Lower lobe of right lung (tissue), 2 donors: ENCODE measurements around the gene HHIPL1. TPM values are rescaled to one million over a fixed set of nuclear protein-coding genes. Genes with fewer than 3 reads are reported as not detected.
A peak's percentile ranks its signal among the peaks of the same experiment; 100 is the strongest.

Source experiments
- ATAC-seq, 2 donors: fragments of 200-7000 bp; cut with Tn5 transposase; one replicate each; pipeline ENCODE4 v1.9.1; 2020 to 2022; ENCODE audit warnings: mild to moderate bottlenecking in 2 of 2, moderate library complexity in 2 of 2
- DNase-seq: peaks from one replicate; pipeline ENCODE4 v3.0.0-alpha.2; 2020
- H3K27ac ChIP-seq: fragments of 200-600 bp; one replicate; pipeline ENCODE4 v1.8.0; 2022
- H3K27me3 ChIP-seq: fragments of 200-600 bp; one replicate; pipeline ENCODE4 v1.8.0; 2022; ENCODE audit warnings: low read depth
- H3K36me3 ChIP-seq: fragments of 200-600 bp; one replicate; pipeline ENCODE4 v1.8.0; 2022; ENCODE audit warnings: mild to moderate bottlenecking
- H3K4me1 ChIP-seq: fragments of 200-600 bp; one replicate; pipeline ENCODE4 v1.8.0; 2022
- H3K4me3 ChIP-seq: fragments of 200-600 bp; one replicate; pipeline ENCODE4 v1.8.0; 2022; ENCODE audit warnings: mild to moderate bottlenecking
- H3K9me3 ChIP-seq: fragments of 200-600 bp; one replicate; pipeline ENCODE4 v1.8.0; 2022
- intact Hi-C: fragments of 100-400 bp; cut with DNase I; formaldehyde crosslinking; loops from one replicate; pipeline ENCODE4 v1.11.0; 2022
- long read RNA-seq: library from polyadenylated mRNA; unstranded; transcript quantifications from one replicate; pipeline ENCODE4 v2.0.0, GENCODE V29; 2021
- total RNA-seq: library from RNA; stranded (reverse); fragmentation: NEBNext Ultra II Directional; extraction: Animal tissue kit (Norgen Biotek cat#: 25700); gene quantifications from one replicate; pipeline ENCODE4 v1.2.1, GENCODE V29; 2021
- TF ChIP-seq, protein P1 (sequence below): fragments of 200-600 bp; IDR thresholded peaks from one replicate; pipeline ENCODE4 v1.8.0; 2022; ENCODE audit warnings: antibody characterized with exemption, mild to moderate bottlenecking
- donor health status: DM: no; HTN: yes; CAD: no; lungs with severe emphysema.

Gene HHIPL1
- total RNA-seq, result 1.6 TPM
- long read RNA-seq, full-length matches to known transcripts, result 1 of 2 reads
- long read RNA-seq, partial matches to known transcripts, result 0 of 2 reads
- long read RNA-seq, other reads (novel, unspliced or antisense), result 1 of 2 reads

DNA sequence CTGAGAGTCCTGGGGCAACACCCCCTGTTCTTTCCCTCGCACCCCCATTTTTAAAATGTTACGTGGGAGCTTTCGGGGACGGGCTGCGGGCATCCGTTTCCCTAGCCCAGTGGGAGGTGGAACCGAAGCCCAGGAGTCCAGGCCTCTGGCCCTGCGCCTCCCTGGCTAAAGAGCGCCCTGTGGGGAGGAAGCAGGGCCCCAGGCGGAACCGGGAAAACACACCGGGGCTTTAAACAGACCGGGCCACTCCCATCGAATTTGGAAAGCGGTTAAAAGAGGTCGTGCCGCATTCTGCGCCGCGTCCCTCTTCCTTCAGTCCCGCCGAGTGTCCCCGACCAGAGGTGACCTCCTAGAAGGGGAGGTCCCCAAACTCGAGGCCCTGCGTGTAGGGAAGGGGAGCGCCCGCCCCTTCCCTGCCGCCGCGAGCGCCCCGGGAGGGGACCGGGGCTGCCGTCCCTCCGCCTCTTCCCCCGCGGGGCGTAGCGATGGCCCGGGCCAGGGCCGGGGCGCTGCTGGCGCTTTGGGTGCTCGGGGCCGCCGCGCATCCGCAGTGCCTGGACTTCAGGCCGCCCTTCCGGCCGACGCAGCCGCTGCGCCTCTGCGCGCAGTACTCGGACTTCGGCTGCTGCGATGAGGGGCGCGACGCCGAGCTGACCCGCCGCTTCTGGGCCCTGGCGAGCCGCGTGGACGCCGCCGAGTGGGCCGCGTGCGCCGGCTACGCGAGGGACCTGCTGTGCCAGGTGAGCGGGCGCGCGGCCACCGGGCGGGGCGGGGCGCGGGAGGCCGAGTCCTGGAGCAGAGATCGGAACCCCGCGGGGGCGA lies at the start of gene HHIPL1:
Gene HHIPL1, plus strand, starts transcription at position 407 of the 822 bp plus-strand sequence. Its CDS starts 79 bp downstream, at position 486.
- Histone ChIP-seq H3K4me1 (peaks cover 11% of the 10 kb centered on the region), H3K27me3 (peaks cover 18% of the 10 kb centered on the region), H3K27ac (no peak within 1 kb of the TSS), H3K4me3 (peak within 1 kb of the TSS; percentile 57), H3K9me3 (no peaks in the 10 kb centered on the region), H3K36me3 (no peaks in the 10 kb centered on the region)
- DNase-seq (no peak), ATAC-seq (peak; percentile 50 to 61)
- intact Hi-C loops, result no loop called here
- TF ChIP-seq, protein P1, sequence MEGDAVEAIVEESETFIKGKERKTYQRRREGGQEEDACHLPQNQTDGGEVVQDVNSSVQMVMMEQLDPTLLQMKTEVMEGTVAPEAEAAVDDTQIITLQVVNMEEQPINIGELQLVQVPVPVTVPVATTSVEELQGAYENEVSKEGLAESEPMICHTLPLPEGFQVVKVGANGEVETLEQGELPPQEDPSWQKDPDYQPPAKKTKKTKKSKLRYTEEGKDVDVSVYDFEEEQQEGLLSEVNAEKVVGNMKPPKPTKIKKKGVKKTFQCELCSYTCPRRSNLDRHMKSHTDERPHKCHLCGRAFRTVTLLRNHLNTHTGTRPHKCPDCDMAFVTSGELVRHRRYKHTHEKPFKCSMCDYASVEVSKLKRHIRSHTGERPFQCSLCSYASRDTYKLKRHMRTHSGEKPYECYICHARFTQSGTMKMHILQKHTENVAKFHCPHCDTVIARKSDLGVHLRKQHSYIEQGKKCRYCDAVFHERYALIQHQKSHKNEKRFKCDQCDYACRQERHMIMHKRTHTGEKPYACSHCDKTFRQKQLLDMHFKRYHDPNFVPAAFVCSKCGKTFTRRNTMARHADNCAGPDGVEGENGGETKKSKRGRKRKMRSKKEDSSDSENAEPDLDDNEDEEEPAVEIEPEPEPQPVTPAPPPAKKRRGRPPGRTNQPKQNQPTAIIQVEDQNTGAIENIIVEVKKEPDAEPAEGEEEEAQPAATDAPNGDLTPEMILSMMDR, result no peak

DNA sequence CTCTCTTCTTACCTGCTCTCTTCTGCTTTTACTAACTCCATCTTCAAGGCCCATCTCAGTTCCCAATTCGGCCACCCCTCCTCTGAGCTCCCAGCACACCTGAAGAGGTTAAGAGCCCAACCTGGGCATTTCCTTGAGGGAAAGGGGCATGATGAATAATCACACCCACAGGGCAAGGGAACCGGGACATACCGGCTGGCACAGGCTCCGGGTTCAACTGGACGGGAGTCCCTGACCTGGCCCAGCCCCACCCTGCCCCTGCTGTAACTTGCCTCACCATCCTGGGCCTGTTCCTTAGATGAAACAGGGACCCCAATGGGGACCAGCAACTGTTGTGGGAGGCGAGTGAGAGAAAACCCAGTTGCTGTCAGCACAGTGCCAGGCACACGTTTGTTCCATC lies 49.4 kb upstream of the HHIPL1 start:
- no peak for DNase-seq
- TF ChIP-seq, protein P1, result no peak
- Histone ChIP-seq H3K27ac (peak overlapping the region; percentile 76), H3K9me3 (no peaks in the 10 kb centered on the region), H3K36me3 (no peaks in the 10 kb centered on the region), H3K4me1 (peaks cover 86% of the 10 kb centered on the region), H3K4me3 (no peak overlapping the region), H3K27me3 (no peaks in the 10 kb centered on the region)
- intact Hi-C loops, result no loop called here
- ATAC-seq, result peak; percentile 1 to 13

DNA sequence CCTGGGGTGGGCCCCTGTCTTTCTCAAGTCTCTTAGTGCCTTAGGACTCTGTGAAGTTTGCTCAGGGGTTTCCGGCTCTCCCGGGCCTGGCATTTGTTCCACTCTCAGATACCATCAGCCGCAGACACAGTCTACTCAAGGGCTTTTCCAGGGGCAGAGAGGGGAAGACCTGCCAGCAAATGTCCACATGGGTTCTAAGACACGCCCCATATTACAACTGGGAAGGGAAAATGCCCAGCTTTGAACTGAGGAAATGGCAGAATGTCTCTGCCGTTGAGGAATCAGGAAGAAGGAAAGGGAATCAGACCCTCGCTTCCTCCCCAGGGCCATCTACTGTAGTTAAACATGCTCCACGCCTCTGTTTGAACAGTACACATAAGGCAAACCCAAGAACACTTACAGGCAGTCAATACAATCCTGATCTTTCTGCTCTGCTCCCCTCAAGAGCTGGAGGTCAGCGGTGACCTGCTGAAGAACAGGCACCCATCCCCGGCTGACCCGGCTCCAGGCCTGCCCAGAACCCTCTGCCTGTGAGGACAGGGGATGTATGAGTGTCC lies 48.8 kb upstream of the HHIPL1 start:
- Histone ChIP-seq H3K4me1 (peaks cover 86% of the 10 kb centered on the region), H3K27me3 (no peaks in the 10 kb centered on the region), H3K4me3 (no peak overlapping the region), H3K27ac (peak overlapping the region; percentile 76), H3K9me3 (no peaks in the 10 kb centered on the region), H3K36me3 (no peaks in the 10 kb centered on the region)
- ATAC-seq (peak; percentile 83 to 92), DNase-seq (peak; percentile 73)
- TF ChIP-seq, protein P1, result no peak
- intact Hi-C loops, result no loop called here

DNA sequence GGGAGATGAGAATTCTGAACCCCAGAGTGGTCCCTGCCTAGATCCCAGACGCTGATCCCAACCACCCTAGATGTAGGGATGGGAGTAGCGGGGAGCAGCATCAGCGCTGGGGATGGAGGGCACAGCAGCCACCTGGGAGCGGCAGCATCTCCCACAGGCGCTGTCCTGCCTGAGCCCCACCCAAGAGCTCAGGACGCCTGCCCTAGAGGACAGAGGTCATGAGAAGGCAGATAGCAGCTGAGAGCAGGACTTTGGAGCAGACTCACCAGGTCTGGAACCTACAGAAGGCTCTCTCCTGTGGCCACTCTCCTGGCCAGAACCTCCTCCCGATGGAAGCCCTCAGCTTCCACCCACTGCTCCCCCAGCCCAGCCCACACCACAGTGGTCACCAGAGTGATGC lies 48.2 kb upstream of the HHIPL1 start:
- H3K36me3 ChIP-seq, result no peaks in the 10 kb centered on the region
- no peak for ATAC-seq
- no peaks in the 10 kb centered on the region for H3K27me3 ChIP-seq
- no peaks in the 10 kb centered on the region for H3K9me3 ChIP-seq
- peaks cover 89% of the 10 kb centered on the region for H3K4me1 ChIP-seq
- H3K27ac ChIP-seq, result peak overlapping the region; percentile 76
- intact Hi-C loops, result no loop called here
- no peak for DNase-seq
- TF ChIP-seq, protein P1, result no peak
- no peak overlapping the region for H3K4me3 ChIP-seq

DNA sequence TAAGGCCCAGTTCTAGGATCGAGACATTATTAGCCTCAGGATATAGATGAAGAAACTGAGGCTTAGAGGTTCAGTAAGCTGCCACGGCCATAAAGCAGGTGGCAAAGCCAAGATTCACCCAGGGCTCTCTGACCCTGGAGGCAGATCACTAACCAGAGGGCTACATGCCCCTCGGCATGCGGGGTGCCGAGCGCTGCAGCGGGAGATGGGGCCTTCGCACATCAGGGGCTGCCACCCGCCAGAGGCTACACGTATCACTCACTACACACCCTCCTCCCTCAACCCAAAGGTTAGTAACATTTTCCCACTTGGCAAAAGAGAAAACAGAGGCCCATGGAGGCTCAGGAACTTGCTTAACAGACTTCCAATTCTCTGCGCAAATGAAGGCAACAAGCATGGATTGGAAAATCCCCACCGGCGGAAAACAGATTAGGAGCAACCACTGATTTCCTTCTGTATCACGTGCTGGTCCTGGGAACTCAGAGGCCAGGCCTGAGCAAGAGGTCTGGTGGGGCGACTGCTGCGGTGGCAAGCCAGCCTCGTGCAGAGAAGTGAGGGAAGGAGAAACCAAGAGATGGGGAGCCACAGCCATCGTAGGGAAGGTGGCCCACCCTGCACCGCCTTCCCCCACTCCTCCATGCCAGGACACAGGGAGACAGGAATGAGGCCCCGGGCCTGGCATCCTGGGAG lies 46.9 kb upstream of the HHIPL1 start:
- TF ChIP-seq, protein P1, result no peak
- Histone ChIP-seq H3K36me3 (no peaks in the 10 kb centered on the region), H3K27ac (peak overlapping the region; percentile 0), H3K4me1 (peaks cover 93% of the 10 kb centered on the region), H3K27me3 (no peaks in the 10 kb centered on the region), H3K9me3 (no peaks in the 10 kb centered on the region), H3K4me3 (no peak overlapping the region)
- ATAC-seq, result no peak
- intact Hi-C loops, result no loop called here
- DNase-seq, result no peak
